Astrocyte (in vitro differentiated cells and primary cell): ENCODE results near the gene IQGAP3.

Experiments
- CTCF ChIP-seq: IDR thresholded peaks from 2 replicates; pipeline ENCODE4 v1.5.1; 2011; ENCODE audit warnings: low read depth, mild to moderate bottlenecking, inconsistent platforms, low read length, moderate library complexity; ENCODE audit not compliant: insufficient read depth
- EZH2 ChIP-seq: IDR thresholded peaks from 2 replicates; pipeline ENCODE4 v1.6.1; 2012; ENCODE audit warnings: mild to moderate bottlenecking, low read length, inconsistent platforms; ENCODE audit not compliant: insufficient read depth

DNA sequence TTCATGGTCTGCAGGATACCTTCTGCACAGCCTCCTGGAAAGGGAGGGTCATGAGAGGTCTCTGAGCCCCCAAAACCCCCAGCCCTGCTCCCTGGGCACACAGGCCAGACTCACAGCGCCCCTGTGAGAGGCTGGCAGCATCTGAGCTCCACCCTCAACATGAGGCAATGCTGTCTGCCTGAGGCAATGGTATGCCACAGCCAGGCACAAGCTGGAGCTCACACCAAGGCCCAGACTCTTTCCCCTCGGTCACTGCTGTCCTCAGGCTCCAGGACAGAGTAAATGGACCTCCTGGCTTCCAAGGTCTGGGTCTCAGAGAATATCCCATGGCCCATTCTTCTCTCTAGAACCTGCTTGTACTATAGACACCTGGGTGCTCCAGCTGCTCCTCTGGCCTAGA lies 89.0 kb downstream of the IQGAP3 start:
- TF ChIP-seq CTCF: no peak
- no peak for TF ChIP-seq EZH2
